ENCODE measurements around the gene PPIG.

GRCh38 chr2:169684135-169684565, 100.0 kb downstream of the PPIG start:
- TF ChIP-seq CTCF (IDR thresholded peaks at IDR 0.05): no peak
- no peak for TF ChIP-seq POLR2A (IDR thresholded peaks at IDR 0.05)
- no peak for TF ChIP-seq POLR2AphosphoS5 (IDR thresholded peaks at IDR 0.05)
- TF ChIP-seq EP300 (IDR thresholded peaks at IDR 0.05): no peak

Data from gastroesophageal sphincter (tissue), 3 donors.